Measurements from ENCODE around the gene CSNK1D.

CSNK1D gene

GRCh38 chr17:82229698-82230608 lies 43.5 kb downstream of the CSNK1D start:
- H3K4me1 ChIP-seq (ENCODE audit: control insufficient read depth, insufficient read depth, low read length, poor library complexity, severe bottlenecking) = peaks cover 42% of the 10 kb centered on the region
- H3K36me3 ChIP-seq (ENCODE audit: control insufficient read depth, insufficient read depth, low read length) = peaks cover 16% of the 10 kb centered on the region
- peak overlapping the region; percentile 41 for H3K27ac ChIP-seq (ENCODE audit: low read depth, low read length, severe bottlenecking)
- no peaks in the 10 kb centered on the region for H3K9me3 ChIP-seq (ENCODE audit: control insufficient read depth, low read length)
- peak overlapping the region; percentile 77 for H3K4me3 ChIP-seq (ENCODE audit: extremely low read depth, insufficient read depth, low read length, poor library complexity, severe bottlenecking)
- 74 to 75% methylated on average over 21 to 26 of the region's 28 CpGs for WGBS, 2 experiments (ENCODE audit: insufficient coverage in 2 of 2)

DNA sequence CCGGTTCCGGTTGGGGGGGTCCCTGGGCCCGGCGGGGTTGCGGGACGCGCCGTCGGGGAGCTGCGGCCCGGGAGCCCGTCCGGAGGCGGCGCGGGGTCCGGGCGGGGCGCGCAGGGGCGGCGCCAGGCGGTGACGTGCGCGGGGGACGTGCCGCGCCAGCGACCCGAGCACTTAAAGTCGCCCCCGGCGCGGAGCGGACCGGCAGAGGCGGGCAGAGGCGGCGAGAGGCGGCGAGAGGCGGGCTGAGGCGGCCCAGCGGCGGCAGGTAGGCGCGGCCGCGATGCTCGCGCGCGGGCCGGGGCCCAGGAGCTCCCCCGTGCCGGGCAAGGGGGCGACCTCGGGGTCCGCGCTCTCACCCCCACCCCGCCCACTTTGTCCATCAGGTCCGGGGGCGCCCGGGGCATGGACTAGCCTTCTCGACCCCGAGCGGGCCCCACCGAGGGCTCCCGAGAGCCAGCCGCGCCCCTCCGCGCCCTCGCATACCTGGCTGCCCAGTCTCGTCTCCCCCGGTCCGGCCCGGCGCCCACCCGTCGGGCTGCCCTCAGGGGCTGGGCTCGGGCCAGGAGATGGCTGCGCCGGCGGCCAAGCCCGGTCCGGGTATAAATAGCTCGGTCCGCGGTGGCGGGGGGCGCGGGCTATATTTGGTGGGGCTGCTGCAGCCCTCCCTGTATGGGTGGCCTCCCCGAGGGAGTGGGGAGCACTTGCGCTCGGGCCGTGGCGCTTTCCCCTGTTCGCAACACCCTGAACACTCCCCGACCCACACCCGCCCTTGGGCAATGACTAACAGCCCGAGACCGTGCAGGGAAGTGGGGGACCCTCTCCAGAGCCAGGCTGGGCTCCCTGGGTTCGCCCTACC lies 44.4 kb downstream of the CSNK1D start, which contains the start of gene SLC16A3:
Gene SLC16A3, plus strand, starts transcription at position 201 of the 856 bp plus-strand sequence. CDS start 6,967 bp downstream, outside the sequence.
- peak within 1 kb of the TSS; percentile 41 for H3K27ac ChIP-seq (ENCODE audit: low read depth, low read length, severe bottlenecking)
- peak within 1 kb of the TSS; percentile 77 for H3K4me3 ChIP-seq (ENCODE audit: extremely low read depth, insufficient read depth, low read length, poor library complexity, severe bottlenecking)
- 6 to 7% methylated on average over 66 to 84 of the region's 105 CpGs for WGBS, 2 experiments (ENCODE audit: insufficient coverage in 2 of 2)
- peaks cover 10% of the 10 kb centered on the region for H3K36me3 ChIP-seq (ENCODE audit: control insufficient read depth, insufficient read depth, low read length)
- no peaks in the 10 kb centered on the region for H3K9me3 ChIP-seq (ENCODE audit: control insufficient read depth, low read length)
- peaks cover 33% of the 10 kb centered on the region for H3K4me1 ChIP-seq (ENCODE audit: control insufficient read depth, insufficient read depth, low read length, poor library complexity, severe bottlenecking)

- Histone ChIP-seq H3K36me3 (ENCODE audit: control insufficient read depth, insufficient read depth, low read length) (peaks cover 7% of the 10 kb centered on the region), H3K4me1 (ENCODE audit: control insufficient read depth, insufficient read depth, low read length, poor library complexity, severe bottlenecking) (peaks cover 30% of the 10 kb centered on the region), H3K4me3 (ENCODE audit: extremely low read depth, insufficient read depth, low read length, poor library complexity, severe bottlenecking) (peak overlapping the region; percentile 36), H3K9me3 (ENCODE audit: control insufficient read depth, low read length) (no peaks in the 10 kb centered on the region), H3K27ac (ENCODE audit: low read depth, low read length, severe bottlenecking) (peak overlapping the region; percentile 23)
- WGBS, 2 experiments (ENCODE audit: insufficient coverage in 2 of 2) = 15 to 18% methylated on average over 31 to 49 of the region's 63 CpGs
Measured at GRCh38 chr17:82228278-82228841, 45.1 kb downstream of the CSNK1D start.

DNA sequence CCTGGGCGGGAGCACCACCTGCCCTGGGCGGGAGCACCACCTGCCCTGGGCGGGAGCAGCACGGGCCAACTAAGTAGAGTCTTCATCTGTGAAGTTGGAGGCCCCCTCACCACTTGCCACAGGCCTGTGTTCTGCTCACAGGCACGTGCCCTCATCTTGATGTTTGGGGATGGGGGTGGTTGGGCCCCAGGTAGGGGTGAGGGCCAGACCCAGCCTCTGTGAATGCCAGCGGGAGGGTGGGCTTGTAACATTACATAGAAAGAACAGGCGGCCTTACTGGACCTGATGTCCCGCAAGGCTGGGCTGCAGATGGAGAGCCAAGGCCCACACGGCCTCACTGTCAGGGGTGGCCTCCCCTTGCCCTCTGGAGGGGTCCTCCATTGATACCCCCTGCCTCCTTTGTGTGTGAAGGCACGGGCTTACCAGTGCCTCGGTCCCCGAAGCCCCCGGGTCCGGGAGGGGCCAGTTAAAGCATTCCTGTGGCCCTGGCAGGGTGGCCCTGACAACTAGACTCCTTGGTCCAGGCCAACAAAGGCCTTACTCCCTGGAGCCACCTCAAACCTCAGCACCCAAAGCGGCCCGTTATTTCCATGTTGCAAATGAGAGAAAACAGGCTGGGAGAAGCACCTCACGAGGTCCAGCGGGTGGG lies 45.7 kb downstream of the CSNK1D start:
- Histone ChIP-seq H3K9me3 (ENCODE audit: control insufficient read depth, low read length) (no peaks in the 10 kb centered on the region), H3K4me3 (ENCODE audit: extremely low read depth, insufficient read depth, low read length, poor library complexity, severe bottlenecking) (peak overlapping the region; percentile 36), H3K4me1 (ENCODE audit: control insufficient read depth, insufficient read depth, low read length, poor library complexity, severe bottlenecking) (peaks cover 27% of the 10 kb centered on the region), H3K36me3 (ENCODE audit: control insufficient read depth, insufficient read depth, low read length) (peaks cover 3% of the 10 kb centered on the region), H3K27ac (ENCODE audit: low read depth, low read length, severe bottlenecking) (peak overlapping the region; percentile 23)
- 77 to 83% methylated on average over 12 to 16 of the region's 18 CpGs for WGBS, 2 experiments (ENCODE audit: insufficient coverage in 2 of 2)

GRCh38 chr17:82226809-82227628 lies 46.5 kb downstream of the CSNK1D start:
- 85 to 95% methylated on average over 13 to 14 of the region's 16 CpGs for WGBS, 2 experiments (ENCODE audit: insufficient coverage in 2 of 2)
- Histone ChIP-seq H3K4me3 (ENCODE audit: extremely low read depth, insufficient read depth, low read length, poor library complexity, severe bottlenecking) (no peak overlapping the region), H3K4me1 (ENCODE audit: control insufficient read depth, insufficient read depth, low read length, poor library complexity, severe bottlenecking) (peaks cover 22% of the 10 kb centered on the region), H3K9me3 (ENCODE audit: control insufficient read depth, low read length) (no peaks in the 10 kb centered on the region), H3K27ac (ENCODE audit: low read depth, low read length, severe bottlenecking) (no peak overlapping the region), H3K36me3 (ENCODE audit: control insufficient read depth, insufficient read depth, low read length) (no peaks in the 10 kb centered on the region)

- no peaks in the 10 kb centered on the region for H3K36me3 ChIP-seq (ENCODE audit: control insufficient read depth, insufficient read depth, low read length)
- WGBS, 2 experiments (ENCODE audit: insufficient coverage in 2 of 2) = 92 to 96% methylated on average over 12 of the region's 15 CpGs
- no peak overlapping the region for H3K27ac ChIP-seq (ENCODE audit: low read depth, low read length, severe bottlenecking)
- H3K4me1 ChIP-seq (ENCODE audit: control insufficient read depth, insufficient read depth, low read length, poor library complexity, severe bottlenecking) = peaks cover 20% of the 10 kb centered on the region
- H3K9me3 ChIP-seq (ENCODE audit: control insufficient read depth, low read length) = no peaks in the 10 kb centered on the region
- no peak overlapping the region for H3K4me3 ChIP-seq (ENCODE audit: extremely low read depth, insufficient read depth, low read length, poor library complexity, severe bottlenecking)
Measured at GRCh38 chr17:82226146-82226808, 47.2 kb downstream of the CSNK1D start.

DNA sequence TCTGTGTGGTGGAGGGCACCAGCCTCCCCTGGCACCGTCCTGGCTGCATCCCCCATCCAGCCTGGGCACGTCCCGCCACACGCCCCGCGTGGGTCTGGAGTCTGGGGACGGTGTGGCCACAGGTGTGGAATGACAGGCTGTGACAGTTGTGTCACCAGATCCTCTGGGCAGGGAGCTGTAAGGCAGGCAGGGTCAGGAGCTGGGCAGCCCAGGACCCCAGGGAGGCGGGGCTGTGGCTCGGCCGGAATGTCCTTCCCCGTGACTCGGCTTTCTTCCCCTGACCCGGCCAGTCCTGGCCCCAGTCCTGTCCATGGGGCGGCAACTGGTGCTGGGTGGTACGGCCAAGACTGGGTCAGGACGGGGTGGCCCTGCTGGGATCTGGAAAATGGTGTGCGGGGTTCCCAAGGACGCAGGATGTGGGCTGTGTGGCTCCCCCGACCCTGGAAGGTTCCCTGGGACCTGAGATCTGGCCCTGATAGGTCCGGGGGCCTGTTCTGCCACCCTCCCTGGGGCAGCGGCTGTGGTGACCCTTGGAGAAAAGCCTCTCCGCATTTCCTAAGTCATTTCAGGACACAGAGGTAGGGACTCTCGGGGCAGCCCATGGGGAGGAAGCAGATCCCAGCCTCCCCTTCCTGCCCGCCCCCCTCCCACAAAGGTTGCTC lies 48.0 kb downstream of the CSNK1D start:
- peak overlapping the region; percentile 66 for H3K27ac ChIP-seq (ENCODE audit: low read depth, low read length, severe bottlenecking)
- WGBS, 2 experiments (ENCODE audit: insufficient coverage in 2 of 2) = 69 to 78% methylated on average over 16 to 20 of the region's 24 CpGs
- H3K4me1 ChIP-seq (ENCODE audit: control insufficient read depth, insufficient read depth, low read length, poor library complexity, severe bottlenecking) = peaks cover 23% of the 10 kb centered on the region
- H3K36me3 ChIP-seq (ENCODE audit: control insufficient read depth, insufficient read depth, low read length) = no peaks in the 10 kb centered on the region
- no peaks in the 10 kb centered on the region for H3K9me3 ChIP-seq (ENCODE audit: control insufficient read depth, low read length)
- no peak overlapping the region for H3K4me3 ChIP-seq (ENCODE audit: extremely low read depth, insufficient read depth, low read length, poor library complexity, severe bottlenecking)

DNA sequence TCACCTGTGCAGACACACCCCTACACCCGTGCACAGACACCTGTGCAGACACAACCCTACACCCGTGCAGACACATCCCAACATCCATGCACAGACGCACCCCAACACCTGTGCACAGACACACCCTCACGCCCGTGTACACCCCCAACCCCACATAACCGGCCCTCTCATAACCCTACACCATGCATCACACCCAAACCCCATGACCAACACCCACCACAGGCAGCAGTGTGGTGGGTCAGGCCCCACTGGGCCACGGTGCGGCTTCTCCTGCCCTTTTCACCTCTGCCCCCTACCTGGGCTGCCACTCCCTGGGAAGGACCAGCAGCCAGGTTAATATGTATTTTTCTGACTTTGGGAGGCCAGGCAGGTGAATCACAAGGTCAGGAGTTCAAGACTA lies 48.8 kb downstream of the CSNK1D start:
- Histone ChIP-seq H3K9me3 (ENCODE audit: control insufficient read depth, low read length) (no peaks in the 10 kb centered on the region), H3K4me3 (ENCODE audit: extremely low read depth, insufficient read depth, low read length, poor library complexity, severe bottlenecking) (no peak overlapping the region), H3K27ac (ENCODE audit: low read depth, low read length, severe bottlenecking) (no peak overlapping the region), H3K4me1 (ENCODE audit: control insufficient read depth, insufficient read depth, low read length, poor library complexity, severe bottlenecking) (peaks cover 18% of the 10 kb centered on the region), H3K36me3 (ENCODE audit: control insufficient read depth, insufficient read depth, low read length) (no peaks in the 10 kb centered on the region)
- WGBS, 2 experiments (ENCODE audit: insufficient coverage in 2 of 2) = 77 to 83% methylated on average over 6 to 8 of the region's 8 CpGs

GRCh38 chr17:82223517-82223916 lies 50.0 kb downstream of the CSNK1D start:
- peaks cover 19% of the 10 kb centered on the region for H3K4me1 ChIP-seq (ENCODE audit: control insufficient read depth, insufficient read depth, low read length, poor library complexity, severe bottlenecking)
- H3K9me3 ChIP-seq (ENCODE audit: control insufficient read depth, low read length) = no peaks in the 10 kb centered on the region
- no peak overlapping the region for H3K27ac ChIP-seq (ENCODE audit: low read depth, low read length, severe bottlenecking)
- H3K36me3 ChIP-seq (ENCODE audit: control insufficient read depth, insufficient read depth, low read length) = no peaks in the 10 kb centered on the region
- 100% methylated on average over 2 of the region's 5 CpGs for WGBS, 2 experiments (ENCODE audit: insufficient coverage in 2 of 2)
- H3K4me3 ChIP-seq (ENCODE audit: extremely low read depth, insufficient read depth, low read length, poor library complexity, severe bottlenecking) = no peak overlapping the region

Measured in mesodermal cell (in vitro differentiated cells).